Measurements from ENCODE around the gene FATE1. TPM values are rescaled to one million over a fixed set of nuclear protein-coding genes. Genes with fewer than 3 reads are reported as not detected.

FATE1 gene, protein sequence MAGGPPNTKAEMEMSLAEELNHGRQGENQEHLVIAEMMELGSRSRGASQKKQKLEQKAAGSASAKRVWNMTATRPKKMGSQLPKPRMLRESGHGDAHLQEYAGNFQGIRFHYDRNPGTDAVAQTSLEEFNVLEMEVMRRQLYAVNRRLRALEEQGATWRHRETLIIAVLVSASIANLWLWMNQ
- total RNA-seq (not detected), polyA plus RNA-seq (under 1 TPM in 1 of 3 donors, not detected in 2; 0.06 TPM)
- long read RNA-seq, donor 1 = 0 reads
- long read RNA-seq, donor 2 = 0 reads

DNA sequence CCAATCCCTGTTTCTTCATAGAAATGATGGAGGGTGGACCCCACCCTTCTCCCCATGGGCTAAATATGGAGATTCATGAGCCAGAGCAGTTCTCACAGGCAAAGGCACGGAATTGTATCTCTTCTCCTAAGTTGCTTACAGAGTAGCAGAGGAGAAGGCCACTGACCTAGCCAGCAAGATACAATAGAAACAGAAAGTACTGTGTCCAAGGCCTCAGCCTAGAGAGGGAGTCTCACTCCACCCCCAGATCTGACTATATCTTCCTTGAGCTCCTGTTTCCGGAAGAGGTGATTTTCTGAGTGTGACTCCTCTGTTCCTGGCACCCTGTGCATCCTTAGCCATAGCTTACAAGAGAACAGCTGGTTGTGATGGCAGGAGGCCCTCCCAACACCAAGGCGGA, at the start of gene FATE1:
Gene FATE1, plus strand, starts transcription at position 284 of the 400 bp plus-strand sequence. Its CDS starts 85 bp downstream, at position 369.
- H3K27me3 ChIP-seq (replicated peaks in 1 of 7) = no peaks in the 10 kb centered on the region
- H3K4me3 ChIP-seq = no peak within 1 kb of the TSS
- H3K36me3 ChIP-seq = no peaks in the 10 kb centered on the region
- no peak for DNase-seq
- intact Hi-C loops (cut with DNase I; ENCODE audit: low total_unique reads) = no loop called here
- no peaks in the 10 kb centered on the region for H3K9me3 ChIP-seq
- no peak within 1 kb of the TSS for H3K27ac ChIP-seq
- TF ChIP-seq, protein P1, sequence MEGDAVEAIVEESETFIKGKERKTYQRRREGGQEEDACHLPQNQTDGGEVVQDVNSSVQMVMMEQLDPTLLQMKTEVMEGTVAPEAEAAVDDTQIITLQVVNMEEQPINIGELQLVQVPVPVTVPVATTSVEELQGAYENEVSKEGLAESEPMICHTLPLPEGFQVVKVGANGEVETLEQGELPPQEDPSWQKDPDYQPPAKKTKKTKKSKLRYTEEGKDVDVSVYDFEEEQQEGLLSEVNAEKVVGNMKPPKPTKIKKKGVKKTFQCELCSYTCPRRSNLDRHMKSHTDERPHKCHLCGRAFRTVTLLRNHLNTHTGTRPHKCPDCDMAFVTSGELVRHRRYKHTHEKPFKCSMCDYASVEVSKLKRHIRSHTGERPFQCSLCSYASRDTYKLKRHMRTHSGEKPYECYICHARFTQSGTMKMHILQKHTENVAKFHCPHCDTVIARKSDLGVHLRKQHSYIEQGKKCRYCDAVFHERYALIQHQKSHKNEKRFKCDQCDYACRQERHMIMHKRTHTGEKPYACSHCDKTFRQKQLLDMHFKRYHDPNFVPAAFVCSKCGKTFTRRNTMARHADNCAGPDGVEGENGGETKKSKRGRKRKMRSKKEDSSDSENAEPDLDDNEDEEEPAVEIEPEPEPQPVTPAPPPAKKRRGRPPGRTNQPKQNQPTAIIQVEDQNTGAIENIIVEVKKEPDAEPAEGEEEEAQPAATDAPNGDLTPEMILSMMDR (IDR thresholded peaks at IDR 0.05 in 8 of 11, conservative IDR thresholded peaks at IDR 0.05 in 3 of 11) = no peak
- no peak for TF ChIP-seq POLR2A (IDR thresholded peaks at IDR 0.05)
- TF ChIP-seq POLR2AphosphoS5 (IDR thresholded peaks at IDR 0.05) = no peak
- 54 to 73% (median 62%) methylated on average over 3 of the region's 3 CpGs for WGBS, 5 donors
- H3K4me1 ChIP-seq = no peaks in the 10 kb centered on the region

DNA sequence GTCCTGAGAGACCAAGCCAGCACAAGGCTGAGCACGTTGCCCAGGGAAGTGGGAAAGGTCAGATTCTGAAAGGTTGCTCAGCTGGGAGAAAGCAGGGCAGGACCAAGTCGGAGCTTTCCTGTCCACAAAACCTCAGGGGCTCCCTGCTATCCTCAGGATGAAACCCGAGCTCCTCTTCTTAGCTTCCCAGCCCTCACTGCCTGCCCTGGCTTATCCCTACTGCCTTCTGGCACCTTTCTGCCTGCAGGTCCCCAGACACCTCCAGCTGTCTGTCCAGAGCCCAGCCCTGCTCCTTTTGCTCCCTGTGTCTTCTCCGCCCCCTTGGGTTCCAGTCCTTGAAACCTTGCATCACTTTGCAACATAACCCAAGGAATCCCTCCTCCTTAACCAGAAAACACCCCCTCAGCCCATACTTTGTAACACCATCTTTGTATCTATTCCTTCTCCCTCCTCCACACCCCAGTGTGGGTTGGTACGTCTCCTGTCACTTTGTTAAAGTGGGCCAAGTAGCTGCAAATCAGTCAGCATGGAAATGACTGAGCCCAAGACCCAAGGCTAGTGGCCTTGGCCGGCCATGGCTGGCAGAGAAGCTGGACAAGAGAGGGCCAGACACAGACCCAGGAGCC, 40.6 kb upstream of the FATE1 start:
- intact Hi-C loops (cut with DNase I; ENCODE audit: low total_unique reads) = no loop called here
- Histone ChIP-seq H3K4me1 (no peaks in the 10 kb centered on the region), H3K27me3 (replicated peaks in 1 of 7) (peaks cover 0 to 13% (median 0%) of the 10 kb centered on the region in 7 donors), H3K27ac (no peak overlapping the region), H3K4me3 (no peak overlapping the region), H3K9me3 (no peaks in the 10 kb centered on the region), H3K36me3 (no peaks in the 10 kb centered on the region)
- WGBS, 5 donors = 53 to 75% (median 69%) methylated on average over 5 to 6 of the region's 6 CpGs
- DNase-seq = no peak
- TF ChIP-seq, protein P1 (IDR thresholded peaks at IDR 0.05 in 8 of 11, conservative IDR thresholded peaks at IDR 0.05 in 3 of 11) = no peak
- TF ChIP-seq POLR2A (IDR thresholded peaks at IDR 0.05) (no peak), POLR2AphosphoS5 (IDR thresholded peaks at IDR 0.05) (no peak)

DNA sequence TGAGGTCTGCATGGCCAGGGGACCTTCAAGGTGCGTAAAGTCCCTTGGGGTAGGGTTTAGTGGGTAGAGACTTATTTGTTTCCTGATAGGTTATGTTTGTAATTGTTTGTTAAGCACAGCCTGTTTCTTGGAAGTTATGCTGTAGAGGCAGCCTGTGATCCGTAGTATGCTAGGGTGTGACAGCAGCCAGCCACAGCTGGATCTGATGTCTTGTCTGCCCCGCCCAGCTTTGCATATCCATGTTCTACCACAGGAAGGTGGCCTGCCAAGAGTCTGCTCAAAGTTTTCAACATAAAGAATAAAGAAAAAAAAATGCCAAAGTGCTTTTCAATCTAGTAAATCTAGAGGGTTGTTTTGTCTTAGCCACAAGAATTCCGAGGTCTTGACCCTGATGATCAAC, 39.6 kb upstream of the FATE1 start:
- 61 to 90% (median 81%) methylated on average over 4 of the region's 4 CpGs for WGBS, 5 donors
- intact Hi-C loops (cut with DNase I; ENCODE audit: low total_unique reads) = no loop called here

More for the DNA sequence above, 39.6 kb upstream of the FATE1 start:
- no peaks in the 10 kb centered on the region for H3K4me1 ChIP-seq
- TF ChIP-seq POLR2A (IDR thresholded peaks at IDR 0.05) (no peak), POLR2AphosphoS5 (IDR thresholded peaks at IDR 0.05) (no peak)
- TF ChIP-seq, protein P1 (IDR thresholded peaks at IDR 0.05 in 8 of 11, conservative IDR thresholded peaks at IDR 0.05 in 3 of 11) = no peak
- H3K36me3 ChIP-seq = no peaks in the 10 kb centered on the region
- no peak overlapping the region for H3K4me3 ChIP-seq
- no peaks in the 10 kb centered on the region for H3K9me3 ChIP-seq
- peaks cover 0 to 13% (median 0%) of the 10 kb centered on the region in 7 donors for H3K27me3 ChIP-seq (replicated peaks in 1 of 7)
- DNase-seq = no peak
- no peak overlapping the region for H3K27ac ChIP-seq

Data from spleen (tissue), 13 donors.